Putamen (tissue), 1 donor: ENCODE results near the gene PTPRM.

ENCODE experiments used
- DNase-seq: peaks from one replicate; pipeline ENCODE4 v3.0.0-alpha.2; 2016; ENCODE audit warnings: low spot score

PTPRM gene

DNA sequence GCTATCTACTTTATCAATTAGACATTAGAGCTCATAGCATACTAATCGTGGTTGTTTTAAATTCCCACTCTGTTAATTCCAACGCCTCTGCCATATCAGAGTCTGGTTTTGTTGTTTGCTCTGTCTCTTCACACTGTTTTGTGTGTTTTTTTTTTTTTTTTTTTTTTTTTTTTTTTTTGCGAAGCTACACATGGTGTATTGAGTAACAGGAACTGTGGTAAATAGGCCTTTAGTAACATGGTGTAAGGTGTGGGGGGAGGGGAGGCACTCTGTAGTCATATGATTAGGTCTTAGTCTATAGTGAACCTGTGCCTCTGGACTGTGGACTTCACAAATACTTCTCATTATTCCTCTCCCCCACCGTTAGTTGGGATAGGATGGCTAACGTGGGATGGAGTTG lies 671.4 kb downstream of the PTPRM start:
- DNase-seq: no peak

DNA sequence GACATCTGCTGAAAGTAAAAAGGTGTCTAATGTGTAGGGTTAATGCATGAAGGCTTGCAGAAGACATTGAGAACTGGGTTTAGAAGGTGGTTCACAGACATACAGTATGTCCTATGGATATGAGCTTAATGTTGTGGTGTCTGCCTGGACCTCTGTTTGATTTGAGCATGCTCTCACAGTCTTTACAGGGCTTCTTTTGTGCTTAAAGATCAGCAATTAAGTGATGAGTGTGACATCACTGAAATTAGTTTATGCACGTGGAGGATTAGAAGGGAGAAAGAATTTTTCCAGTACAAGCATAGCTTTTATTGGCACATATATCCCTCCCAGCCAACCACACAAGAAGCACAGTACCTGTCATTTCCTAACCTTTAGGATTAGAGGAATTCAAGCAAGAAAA lies 674.6 kb downstream of the PTPRM start:
- no peak for DNase-seq

DNA sequence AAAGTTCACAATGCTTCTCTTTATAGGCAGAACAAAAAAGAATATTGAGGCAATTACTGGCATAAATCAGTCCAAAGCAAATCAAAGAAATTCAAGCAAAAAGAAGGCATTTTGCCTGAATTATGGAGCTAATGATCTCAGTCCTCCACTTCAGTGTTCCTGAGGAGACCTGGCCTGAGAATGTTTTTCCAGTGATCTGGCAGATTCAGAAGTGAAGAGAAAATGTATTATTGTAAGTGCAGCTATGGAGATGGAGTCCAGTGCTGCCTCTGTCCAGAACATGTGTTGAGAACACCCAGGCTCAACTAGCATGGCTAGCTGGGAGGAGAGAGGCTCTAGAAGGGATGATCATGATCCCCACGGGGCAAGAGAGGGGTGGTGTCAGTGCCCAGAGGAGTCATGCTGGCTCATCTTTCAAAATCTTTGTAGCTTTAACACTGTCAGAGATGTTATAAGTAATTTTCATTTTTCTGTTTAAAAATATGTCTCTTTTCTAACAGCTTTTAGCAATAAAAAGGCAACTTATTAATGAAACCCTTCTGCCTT lies 675.1 kb downstream of the PTPRM start:
- no peak for DNase-seq

DNA sequence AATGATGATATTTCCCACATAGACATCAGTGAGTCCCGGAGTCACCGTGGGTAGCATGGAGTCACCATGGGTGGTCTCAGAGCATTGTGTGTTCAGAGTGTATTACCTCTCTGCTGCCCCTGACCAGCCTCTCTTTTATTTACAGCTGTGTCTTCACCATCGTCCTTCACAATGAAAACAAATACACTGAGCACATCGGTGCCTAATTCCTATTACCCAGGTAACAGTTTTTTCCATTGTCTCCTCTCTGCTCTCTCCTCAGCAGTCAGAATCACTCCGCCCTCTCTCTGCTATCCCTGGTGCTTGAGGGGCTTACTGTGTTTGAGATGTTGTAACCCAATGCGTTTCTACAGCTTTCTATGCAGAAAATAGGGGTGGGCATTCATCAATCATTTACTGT lies 680.6 kb downstream of the PTPRM start:
- no peak for DNase-seq

DNA sequence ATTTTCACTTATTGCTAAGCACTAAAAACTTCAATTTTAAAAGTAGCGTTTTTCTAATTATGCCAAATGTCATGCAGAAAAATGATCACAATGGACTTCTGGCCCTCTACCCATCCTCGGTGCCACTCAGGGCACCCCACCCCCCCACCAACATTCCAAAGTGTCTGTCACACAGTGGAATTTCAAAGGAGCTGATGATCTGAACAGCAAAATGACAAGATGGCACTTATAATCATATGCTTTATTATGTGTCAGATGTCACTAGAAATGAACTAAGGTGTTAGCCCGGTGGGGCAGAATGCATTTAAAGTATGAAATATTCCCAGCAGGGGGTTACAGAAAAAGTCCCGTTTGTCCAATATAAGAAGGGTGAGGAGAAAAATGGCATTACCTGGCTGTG lies 681.5 kb downstream of the PTPRM start:
- no peak for DNase-seq

DNA sequence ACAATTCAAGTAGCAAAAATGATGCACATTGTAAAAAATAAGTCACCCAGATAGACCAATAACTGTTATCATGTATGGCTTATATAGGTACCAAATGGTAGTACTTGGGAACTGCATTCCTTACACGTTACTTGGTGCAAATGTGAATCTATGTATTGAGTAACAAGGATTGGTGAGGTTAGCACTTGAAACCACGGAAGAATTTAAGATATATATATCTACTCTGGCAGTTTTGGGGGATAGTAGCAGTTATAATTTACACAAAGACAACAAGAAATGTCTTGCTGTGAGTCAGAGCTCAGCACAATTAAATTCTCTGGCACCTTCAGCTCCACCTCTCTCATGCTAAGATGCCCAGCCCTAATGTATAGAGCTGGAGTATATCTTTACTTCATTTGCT lies 682.7 kb downstream of the PTPRM start:
- no peak for DNase-seq

DNA sequence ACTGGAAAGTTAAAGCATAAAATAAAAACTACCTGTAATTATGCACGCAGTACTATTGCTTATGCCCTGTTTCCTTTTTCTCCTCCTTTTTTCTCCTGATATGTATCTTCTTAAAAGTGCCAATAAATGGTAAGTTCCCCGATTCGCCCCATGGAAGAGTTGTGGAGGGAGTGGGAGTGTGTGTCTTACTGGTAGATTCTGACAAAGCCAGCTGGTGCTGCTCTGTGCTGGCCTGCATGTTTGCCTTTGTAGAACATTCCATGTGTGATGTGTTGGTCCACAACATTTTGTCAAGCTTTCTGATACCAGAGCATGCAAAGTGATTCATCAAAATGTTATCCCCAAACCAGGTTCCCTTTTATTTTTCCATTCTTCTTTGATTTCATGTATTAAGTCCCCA lies 685.3 kb downstream of the PTPRM start:
- no peak for DNase-seq

DNA sequence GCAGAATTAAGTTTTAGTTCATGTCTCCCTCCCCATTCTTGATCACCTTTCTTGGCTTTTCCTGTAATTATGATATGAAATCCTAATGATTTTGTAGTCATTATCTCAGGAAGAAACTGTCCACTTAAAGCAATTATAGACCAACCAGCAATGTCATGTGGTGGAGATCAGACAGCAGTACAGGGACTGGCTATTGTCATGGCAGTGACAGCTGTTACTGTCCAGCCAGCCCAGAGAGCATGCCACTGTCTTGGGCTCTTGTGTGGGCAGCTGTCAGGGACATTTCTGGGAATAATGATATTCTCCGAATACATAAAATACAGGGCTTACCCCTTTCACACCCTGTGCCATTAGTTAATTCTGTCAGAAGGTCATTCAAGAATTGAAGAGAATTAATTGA lies 686.8 kb downstream of the PTPRM start:
- no peak for DNase-seq

DNA sequence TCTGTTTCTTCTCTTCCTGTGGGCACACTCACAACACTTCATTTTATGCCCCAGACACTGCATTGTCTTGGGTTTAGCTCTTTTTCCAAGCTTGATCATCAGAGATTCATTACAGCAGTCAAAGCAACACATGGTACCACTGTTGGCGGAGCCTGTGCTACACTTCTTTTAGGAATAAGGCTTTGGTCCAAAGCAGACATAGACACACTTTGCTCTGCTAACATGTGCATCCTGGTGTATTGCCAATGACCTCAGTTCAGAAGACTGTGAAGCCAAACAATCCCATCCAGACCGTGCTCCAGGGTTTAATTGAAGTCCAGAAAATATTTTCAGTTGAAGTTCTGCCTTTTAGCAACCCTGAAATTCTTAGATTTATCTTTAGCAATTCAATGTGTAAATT lies 687.5 kb downstream of the PTPRM start:
- DNase-seq: no peak

DNA sequence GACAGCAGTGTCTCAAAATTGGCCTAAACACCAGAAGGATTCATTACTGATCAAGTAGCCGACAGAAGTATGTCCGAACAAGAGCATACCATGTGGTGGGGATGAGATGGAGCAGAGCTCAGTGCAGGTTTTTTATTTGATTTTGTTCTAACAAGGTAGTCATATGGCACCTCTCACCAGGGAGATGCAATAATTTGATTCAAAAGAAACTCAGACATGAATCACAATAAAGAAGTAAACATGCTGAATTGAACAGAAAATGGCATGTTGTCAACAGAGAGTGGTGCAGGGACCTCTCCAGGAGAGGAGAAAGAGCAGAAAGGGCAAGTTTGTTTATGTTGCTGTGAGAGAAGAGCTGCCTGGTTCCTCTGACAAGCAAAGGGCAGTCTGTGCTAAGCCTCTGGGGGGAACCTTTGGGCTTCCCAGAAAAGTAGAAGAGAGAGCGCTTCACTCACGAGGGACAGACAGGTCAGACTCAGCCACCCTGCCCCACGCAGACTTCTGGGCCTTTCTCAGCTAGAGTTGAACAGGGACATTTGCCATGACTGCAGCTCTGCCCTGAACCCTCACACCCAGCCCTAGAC lies 690.8 kb downstream of the PTPRM start:
- DNase-seq: no peak

DNA sequence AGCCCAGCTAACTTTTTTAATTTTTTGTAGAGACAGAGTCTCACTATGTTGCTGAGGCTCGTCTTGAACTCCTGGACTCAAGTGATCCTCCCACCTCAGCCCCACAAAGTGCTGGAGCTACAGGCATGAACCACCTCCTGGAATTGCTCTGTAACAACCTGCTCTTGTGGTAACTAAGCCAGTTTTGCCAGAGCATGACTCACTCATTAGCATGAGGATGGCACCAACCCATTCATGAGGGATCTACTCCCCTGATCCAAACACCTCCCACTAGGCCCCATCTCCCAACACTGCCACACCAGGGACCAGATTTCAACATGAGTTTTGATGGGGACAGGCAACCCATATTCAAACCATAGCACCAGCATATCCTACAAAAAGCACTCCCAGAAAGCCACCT lies 693.2 kb downstream of the PTPRM start:
- peak; percentile 7 for DNase-seq

DNA sequence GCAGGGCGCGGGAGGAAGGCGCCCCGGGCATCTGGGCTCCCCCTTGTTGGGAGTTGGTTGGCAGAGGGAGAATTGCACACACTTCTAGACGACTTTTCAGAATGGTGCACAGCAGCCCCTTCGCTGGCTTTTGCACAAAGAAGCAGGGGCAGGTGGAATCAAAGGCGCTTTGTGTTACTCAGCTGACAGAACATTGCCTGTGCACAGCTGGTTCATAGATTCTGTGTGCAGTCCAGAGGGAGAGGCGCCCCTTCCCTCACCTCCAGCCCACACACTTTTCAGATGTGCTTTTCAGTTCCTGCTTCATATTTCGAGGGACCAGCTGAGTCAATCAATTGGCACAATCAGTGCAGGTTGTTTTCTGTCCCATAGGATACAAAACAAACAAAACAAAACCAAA lies 693.7 kb downstream of the PTPRM start:
- no peak for DNase-seq

DNA sequence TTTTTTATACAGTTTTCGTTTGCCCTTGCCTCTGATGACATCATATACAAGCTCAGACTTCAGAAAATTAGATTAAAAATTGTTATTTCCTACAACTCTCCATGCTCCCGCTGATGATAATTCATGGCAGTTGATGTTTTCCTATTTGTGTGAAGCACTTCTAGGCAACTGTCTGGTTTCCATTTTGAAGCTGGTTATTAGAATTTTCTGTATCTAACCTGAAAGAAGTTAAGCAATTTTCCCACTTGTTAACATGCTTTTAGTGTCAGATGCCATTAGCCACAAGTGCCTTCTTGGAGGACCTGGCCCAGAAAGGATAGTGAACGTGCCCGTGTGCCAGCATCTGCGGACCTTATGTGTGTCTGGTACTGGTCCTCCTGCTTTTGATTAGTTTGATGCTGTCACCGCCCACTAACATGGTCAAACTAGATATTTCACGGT lies 694.6 kb downstream of the PTPRM start:
- no peak for DNase-seq

DNA sequence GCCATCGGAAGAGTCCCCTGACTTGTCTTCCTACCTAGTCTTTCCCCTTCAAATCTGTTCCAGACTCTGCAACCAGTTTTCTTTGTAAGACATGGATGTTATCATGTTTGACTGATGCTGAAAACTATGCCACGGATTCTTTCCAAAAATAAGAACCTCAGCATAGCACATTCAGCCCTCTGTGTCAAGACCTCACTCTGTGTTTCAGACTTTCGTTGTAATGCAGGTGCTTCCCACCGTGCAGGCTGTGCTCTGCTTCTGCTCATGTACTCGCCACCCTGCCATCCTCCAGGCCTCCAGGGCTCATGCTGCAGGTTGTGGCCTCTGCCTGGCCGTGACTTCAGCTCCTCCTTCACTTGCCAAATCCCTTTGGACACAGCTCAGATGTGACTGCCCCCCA lies 695.1 kb downstream of the PTPRM start:
- DNase-seq: no peak

DNA sequence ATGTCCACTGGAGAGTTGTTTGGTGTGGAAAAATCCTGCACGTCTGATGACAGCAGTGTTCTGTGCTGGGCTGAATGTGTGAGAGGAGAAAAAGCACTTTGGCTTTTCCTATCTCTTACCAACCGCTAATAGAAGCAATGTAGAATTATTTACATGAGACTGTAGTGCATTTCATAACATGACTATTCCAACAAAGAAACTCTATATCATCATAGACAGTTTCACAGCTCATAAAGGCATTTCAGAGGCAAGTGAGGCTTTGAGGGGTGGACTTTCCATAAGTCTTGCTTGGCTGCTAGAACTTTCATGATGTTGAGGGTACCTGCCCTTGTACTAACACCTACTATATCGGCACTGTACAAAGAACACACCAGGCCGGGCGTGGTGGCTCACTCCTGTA lies 697.0 kb downstream of the PTPRM start:
- DNase-seq: no peak

DNA sequence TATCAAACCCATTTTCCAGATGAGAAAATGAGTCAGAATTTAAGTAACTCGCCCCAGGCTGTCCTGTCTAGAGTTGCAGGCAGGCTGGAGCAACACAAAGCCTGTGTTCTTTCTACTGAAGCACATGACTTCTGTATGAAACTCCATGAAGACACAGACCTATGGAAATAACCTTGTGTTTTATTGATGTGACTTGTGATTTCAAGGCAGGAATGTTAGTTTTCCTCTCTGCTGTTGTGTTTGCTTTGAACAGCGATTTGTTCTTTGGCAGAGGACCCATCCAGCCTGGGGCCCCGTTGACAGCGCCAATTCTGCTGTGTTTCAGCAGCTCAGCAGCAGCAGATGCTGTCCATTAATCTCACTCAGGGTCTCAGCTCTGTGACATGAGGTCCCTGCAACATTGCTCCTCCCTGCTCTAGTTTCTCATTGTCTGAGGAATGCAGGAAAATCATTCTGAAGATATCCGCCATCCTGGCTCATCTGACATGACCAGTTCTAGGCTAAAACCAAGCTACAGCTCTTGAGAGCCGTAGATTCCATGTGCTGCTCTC lies 697.8 kb downstream of the PTPRM start:
- no peak for DNase-seq

DNA sequence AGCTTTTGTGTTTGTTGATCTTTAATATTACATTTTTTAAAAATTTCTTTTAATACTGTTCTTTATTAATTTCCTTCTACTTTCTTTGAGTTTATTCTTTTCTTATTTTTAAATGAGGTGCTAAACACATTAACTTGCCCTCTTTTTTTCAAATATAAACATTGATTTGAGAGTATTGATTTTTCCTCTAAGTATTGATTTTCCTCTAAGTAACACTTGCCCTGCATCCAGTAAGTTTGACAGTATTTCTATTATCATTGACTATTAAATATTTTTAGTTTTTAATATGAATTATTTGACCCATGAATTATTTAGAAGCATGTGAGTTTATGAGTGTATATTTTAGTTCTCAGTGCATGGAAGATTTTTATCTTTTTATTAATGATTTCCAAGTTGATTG lies 705.1 kb downstream of the PTPRM start:
- no peak for DNase-seq

DNA sequence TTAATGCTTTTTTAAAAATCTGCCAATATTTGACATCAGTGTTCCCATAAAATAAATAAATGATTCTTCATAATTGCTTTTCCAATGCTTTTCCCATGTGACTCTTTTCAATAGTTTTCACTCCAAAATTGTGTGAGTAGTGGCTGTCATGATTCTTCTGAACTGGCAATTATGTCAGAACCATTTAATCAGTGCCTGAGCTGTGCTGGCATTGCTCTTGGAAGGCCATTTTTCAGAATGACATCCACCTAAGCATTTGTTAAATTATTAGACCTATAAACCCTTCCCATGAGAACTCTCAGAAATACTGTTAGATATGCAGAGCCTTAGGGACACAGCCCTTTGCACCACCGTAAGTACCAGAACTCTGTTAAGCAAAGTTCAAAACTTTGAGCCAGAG lies 707.3 kb downstream of the PTPRM start:
- no peak for DNase-seq

DNA sequence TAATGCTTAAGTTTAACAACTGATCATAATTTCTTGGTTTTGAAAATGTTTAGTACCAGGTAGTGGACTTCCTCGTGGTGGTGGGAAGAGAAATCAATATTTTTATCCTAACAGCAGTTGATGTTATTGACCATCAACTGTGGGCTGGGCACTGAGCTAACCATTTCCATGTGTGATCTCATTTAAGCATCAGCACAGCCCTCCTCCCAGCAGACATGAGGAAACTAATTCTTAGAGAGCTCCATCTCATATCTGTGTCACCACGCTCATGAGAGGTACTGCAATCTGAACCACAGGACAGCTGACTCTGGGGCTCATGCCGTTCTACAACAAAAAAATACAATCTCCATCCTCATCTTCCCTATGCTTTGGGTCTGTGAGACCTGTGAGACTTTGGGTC lies 709.3 kb downstream of the PTPRM start:
- DNase-seq: no peak

DNA sequence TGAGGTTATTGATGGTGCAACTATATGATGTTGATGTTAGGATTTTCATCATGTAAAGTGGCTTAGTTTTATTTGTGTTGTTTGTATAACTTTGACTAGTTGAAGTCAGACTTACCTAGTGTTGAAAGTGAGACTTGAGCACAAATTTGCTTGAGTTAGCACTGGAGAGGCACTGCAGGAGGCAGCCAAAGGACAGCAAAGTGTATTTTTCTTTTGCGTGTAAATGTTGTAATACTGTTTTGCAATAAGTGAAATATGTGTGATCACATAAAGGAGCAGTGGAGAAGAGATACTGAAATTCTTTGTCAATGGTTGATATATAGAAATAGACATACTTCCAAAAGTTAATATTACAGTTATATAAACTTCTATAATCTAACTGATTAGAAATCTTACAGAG lies 710.2 kb downstream of the PTPRM start:
- no peak for DNase-seq

DNA sequence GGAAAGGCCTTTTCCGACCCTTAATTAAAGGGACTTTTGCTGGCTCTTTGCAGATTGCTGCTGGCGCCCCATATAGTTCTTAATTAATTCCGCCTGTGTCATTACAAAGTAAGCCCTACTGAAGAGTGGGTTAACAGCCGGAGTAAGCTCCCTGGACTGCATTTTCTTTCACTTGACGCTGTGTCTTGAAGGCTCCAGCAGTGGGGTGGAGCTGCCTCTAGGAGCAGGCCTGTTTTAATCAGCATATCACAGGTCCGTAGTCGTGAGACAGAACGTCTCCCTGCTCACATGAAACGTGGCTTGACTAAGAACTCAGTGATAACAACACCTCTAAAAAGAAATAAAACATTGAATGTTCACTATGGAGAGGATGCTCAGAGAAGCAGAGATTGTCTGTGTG lies 712.2 kb downstream of the PTPRM start:
- no peak for DNase-seq

DNA sequence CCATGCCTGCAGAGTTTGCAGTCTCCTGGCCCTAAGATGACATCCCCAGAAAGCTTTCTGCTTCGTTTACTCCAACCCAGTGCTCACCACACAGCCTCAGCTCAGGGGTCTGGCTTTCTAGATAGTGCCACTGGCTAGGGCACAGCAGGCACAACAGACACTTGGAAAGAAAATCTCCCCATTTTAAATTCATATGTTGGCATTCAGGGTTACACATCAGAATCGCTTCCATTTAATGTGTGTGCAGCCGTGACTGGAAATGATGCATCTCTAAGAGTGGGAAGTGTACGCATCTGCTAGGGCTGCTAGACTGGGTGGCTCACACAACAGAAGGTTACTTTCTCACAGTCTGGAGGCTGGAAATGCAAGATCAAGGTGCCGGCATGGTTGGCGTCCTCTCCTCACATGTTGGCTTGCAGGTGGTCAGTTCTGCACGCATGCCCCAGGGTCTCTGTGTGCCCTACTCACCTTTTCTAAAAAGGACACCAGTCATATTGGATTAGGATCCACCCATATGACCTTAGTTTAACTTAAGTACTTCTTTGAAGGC lies 712.7 kb downstream of the PTPRM start:
- no peak for DNase-seq

DNA sequence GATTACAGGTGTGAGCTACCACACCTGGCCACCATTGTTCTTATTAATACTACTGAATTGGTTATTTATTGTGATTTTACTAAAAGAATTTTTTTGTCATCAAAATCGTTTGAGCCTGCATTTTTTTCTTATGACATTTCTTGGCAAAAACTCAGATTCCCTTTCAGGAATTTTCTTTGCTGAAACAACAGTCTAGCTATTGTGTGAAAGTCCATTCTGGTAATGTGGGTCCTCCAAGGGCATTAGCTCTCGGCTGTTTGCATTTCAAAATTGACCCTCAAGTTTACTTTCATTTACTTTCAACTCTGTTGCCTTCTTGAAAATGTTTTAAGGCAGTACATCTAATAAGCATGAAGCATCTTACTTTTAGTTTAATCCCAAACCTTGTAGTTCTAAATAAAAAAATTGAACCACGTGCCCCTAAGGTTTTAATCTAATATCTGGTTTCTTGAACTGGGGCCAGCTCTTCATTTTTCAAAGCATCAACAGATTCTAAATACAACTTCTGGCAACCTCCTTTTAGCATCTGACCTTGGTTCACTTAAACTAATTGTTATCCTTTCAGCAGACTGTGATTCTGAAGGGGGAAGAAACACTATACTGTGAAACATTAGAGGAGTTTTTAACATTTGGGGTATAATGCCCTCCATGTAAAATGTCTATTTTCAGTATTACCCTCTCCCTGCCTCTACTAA lies 716.9 kb downstream of the PTPRM start:
- no peak for DNase-seq
